ENCODE measurements around the gene ANKRD31.
A peak's percentile ranks its signal among the peaks of the same experiment; 100 is the strongest.
"Not testable (repeated sequence)": the region's sequence is repeated elsewhere in the genome, so short reads cannot be mapped to it uniquely, and the experiment has no call there.

The ANKRD31 gene, protein sequence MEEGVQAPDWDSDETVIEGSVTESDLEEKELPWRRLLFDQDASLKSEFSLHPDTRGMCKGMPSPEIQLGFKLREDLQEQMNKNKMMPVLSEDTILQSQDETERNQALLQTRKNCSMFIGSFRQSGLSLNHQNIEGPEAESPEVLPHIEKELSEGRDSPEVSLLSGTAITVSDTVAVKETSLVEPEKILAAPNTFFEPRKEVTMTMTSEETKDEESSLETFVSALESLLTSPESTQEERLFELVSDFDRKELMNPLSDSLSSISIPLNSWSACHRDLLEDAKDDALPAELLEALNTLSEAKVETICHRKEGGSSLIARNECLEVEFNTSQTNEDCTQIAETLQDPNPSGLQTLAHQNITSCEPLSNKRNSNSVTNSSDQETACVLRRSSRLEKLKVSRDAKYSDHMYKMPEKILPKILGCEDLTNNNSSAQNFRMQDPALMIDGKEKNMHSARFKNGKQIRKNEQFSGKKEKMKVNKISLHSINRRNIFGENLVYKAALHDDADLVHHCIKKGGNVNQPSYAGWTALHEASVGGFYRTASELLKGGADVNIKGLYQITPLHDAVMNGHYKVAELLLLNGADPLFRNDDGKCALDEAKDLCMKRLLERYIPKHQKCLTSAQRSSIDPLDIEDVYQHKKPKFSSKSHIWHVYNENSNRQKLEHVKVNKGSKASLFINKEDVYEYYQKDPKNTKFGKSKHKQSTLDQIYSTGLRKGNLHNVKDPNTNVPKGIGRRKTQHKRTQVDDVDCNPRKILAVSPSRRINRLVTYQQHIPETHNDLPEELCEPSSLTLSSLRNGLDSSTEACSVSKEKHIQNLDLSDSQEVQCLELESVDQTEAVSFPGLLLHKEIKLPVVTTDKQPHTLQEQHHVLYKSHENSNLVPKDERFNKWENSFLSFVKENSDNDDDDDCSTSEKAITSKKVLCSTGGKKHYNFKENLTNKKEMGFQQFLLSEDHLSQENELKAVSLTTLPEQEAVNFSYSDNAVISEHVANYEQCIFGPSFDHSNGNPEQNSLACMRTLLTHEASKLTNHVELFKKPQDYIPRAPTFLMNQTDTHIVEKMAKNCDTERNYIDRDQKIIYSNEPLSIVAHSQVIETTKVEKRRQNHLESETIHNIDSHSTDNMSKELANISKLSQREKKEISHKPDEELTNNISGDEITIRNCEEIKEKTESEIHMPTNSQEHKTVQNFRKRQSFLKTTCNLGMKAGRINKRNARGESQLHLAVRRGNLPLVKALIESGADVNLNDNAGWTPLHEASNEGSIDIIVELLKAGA (N-terminal part only)

DNA sequence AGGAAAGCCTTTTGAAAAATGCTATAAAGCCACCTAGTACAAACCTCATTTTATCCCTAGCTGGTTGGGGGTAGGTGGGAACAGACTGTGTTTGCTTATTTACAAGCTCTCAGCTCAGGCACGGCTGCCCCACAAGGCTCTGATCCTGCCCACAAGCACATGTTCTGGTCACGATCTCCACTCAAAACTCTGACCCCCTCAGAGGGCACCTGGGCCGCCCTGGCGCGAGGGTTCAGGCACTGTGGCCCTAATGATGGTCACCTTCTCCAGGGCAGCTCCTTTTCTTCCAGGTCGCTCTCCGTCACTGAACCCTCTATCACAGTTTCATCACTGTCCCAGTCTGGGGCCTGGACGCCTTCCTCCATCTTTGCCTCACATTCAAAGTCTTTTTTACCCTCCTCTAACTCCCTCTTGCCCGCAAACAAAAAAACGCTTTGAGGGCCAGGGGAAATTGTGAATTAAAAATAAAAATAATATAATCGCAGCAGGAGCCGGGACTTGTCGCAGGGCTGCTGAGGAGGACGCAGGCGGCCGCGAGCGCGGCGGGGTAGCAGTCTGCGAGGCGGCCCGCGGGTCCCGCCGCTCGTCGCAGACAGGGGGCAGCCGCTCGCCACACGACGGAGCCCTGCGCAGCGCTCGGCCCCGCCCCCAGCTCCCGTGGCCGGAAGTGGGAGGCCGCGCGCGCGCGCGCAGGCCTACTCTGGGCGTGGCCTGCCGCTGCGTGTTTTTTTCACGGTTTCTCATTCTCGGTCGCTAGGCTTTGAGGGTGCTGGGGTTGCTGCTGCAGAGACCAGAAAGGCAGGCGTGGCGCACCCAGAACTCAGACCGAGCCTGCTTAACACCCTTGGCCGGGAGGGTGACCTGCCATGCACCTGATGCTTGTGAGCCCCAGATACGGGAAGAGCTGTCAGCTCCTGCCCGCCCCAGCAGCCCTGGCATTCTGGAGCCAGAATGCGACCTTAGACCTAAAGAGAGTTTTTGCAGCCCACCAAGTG lies at the start of gene ANKRD31:
Gene ANKRD31 (minus strand): TSS at position 557 of the 995 bp plus-strand sequence. CDS start 192 bp downstream, at position 365.
- DNase-seq (ENCODE audit: low spot score) = peak; percentile 83

DNA sequence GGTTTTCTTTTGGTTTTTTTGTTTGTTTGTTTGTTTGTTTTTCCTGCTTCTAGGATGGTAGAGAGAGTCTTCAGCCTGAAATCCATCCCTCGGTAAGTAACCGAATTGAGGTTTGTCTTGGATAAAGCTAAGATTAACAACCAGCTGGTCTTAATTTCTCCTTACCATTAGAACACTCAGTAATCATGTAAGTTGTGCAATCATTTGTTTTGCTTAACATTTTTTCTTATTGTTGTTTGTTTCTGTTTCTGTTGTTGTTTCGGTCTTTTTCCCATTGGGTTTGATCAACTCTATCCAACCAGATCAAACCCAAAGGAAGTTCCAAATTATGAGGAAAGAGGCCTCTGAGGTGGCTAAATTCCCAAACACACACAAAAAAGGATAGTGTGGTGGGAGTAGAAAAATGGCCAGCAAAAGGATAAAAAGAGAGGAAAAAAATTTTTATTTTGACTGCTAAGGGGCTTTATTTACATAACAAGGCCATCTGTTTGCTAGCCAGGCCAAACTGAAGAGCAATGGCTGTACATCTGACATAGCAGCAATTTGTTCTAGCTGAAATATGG lies 49.6 kb upstream of the ANKRD31 start:
- no peak for DNase-seq (ENCODE audit: low spot score)

DNA sequence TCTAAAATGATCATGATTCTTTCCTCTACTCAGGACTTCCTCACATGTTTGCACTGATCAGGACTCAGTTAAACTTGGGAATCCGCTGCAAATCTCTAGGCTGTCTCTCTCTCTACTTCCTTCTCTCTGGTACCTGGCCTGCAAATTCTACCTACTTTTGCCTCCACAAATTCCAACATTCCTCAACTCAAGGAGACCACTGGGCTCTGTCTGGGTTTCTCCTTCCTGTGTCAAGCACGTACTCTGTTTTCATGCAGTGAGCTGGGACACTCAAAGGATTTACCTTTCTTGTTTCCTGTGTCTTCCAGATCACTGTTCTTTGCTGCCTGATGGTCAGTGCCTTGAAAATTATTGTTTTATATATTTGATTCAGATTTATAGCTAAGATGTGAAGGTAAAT lies 45.9 kb upstream of the ANKRD31 start:
- DNase-seq (ENCODE audit: low spot score) = no peak

DNA sequence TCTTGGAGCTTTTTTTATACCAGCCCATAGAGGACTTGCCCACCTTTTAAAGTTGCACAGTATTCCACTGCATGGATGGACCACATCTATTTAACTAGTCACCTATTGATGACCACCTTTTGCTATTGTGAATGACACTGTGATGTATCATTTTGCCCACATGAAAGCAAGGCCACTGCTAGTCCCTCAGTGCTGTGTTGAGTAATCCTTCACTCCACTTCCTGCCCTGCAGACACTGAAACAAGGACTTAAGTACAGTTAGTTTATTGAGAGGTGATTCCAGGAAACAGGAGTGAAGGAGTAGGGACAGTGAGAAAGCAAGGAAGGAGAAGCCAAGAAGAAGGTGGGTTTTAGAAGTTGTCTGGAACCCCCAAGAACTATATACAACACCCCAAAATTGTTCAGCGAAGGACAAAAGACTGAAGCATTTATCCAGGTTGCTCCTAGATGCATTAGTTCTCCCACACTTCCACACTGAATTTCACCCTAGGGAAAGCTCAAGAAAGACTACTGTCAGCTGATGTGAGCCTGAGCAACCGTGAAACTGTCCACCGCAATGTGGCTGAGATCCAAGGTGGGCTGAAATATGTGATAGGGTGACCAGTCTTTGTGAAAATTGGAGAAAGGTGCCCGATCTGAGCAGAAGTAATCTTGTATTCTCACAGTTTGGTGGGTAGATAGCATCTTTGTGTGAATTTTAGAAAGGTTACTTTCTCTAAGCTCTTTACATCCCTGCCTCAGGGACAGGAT lies 45.2 kb upstream of the ANKRD31 start:
- DNase-seq (ENCODE audit: low spot score) = no peak

- DNase-seq (ENCODE audit: low spot score) = no peak
Observed at GRCh38 chr5:75279321-75279720, 42.6 kb upstream of the ANKRD31 start.

- no peak for DNase-seq (ENCODE audit: low spot score)
Observed at GRCh38 chr5:75277463-75277862, 40.8 kb upstream of the ANKRD31 start.

GRCh38 chr5:75275756-75276155 lies 39.1 kb upstream of the ANKRD31 start:
- DNase-seq (ENCODE audit: low spot score) = no peak

DNA sequence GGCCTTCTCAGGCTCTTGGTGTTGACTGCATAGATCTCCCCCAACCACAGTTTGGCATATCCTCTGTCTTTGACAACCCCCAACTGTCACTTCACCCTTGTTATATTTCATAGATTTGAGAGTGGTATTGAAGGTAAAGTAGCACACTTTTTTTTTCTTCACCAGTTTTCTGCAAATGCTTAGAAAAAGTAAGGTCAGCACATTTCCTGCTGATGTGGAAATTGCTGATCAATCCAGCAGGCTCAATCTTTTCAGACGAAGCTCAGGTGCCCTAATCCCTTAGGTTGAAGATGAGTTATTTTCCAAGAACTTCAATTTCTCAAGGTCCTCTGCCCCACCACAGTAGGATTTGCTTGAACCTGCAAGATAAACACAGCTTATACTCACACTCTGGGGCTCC lies 38.5 kb upstream of the ANKRD31 start:
- DNase-seq (ENCODE audit: low spot score) = no peak

DNA sequence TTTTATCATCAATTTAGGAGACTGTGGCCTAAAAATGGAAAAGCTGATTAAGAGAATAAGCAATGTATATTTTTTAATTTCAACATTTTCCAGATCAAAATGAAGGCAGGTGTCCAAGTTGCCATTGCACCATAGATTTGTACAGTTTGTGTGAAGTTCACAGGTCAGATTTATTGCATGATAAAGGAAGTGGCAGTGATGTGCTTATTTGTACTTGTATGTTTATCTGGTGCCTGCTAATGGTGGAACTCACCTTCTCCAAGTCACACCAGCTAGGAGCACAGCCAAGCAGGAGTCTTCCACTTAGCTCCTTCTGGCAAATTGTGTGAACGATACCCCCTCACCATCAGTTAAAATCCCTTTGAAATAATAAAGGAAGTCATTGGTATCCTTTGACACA lies 37.8 kb upstream of the ANKRD31 start:
- DNase-seq (ENCODE audit: low spot score) = no peak

- not testable (repeated sequence) for DNase-seq (ENCODE audit: low spot score)
Observed at GRCh38 chr5:75270605-75271004, 33.9 kb upstream of the ANKRD31 start.

- DNase-seq (ENCODE audit: low spot score) = peak; percentile 5
Observed at GRCh38 chr5:75265731-75266130, 29.1 kb upstream of the ANKRD31 start.

DNA sequence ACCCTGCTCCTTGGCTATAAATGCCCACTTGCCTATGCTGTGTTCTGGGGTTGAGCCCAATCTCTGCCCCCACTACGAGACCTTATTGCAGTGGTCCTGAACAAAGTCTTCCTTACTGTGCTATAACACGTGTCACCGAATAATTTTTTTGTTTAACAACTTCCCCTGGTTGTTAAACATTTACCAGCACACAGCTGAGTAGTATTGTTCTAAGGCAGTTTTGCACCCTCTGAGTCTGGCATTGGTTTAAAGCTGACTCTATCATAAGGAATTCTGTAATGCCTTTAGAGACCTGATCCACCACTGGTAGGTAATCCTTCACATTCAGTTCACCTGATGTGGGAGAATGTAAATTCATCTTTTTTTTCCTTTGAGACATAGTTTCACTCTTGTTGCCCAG lies 25.6 kb upstream of the ANKRD31 start:
- no peak for DNase-seq (ENCODE audit: low spot score)

DNA sequence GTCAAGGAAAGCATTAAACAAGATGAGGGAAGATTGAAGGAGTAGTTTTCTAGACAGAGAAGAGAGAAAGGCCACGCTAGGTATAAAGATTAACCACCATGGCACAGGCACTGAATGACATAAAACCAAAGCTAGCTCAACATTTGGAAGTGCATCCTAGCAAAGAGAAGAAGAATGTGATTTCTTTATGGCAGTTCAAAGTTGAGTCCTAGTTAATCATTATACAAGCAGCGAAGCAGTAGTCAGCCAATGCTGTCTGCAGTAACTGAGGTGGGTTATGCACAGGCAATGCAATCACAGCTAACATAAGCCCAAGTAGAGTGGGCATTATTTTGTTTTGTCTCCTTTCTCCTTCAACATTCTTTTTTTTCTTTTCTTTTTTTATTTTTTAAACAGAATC lies 24.0 kb upstream of the ANKRD31 start:
- no peak for DNase-seq (ENCODE audit: low spot score)

DNA sequence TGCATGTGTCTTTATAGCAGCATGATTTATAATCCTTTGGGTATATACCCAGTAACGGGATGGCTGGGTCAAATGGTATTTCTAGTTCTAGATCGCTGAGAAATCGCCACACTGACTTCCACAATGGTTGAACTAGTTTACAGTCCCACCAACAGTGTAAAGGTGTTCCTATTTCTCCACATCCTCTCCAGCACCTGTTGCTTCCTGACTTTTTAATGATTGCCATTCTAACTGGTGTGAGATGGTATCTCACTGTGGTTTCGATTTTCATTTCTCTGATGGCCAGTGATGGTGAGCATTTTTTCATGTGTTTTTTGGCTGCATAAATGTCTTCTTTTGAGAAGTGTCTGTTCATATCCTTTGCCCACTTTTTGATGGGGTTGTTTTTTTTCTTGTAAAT lies 13.8 kb upstream of the ANKRD31 start:
- DNase-seq (ENCODE audit: low spot score) = not testable (repeated sequence)

GRCh38 chr5:75245023-75245422 lies 8.3 kb upstream of the ANKRD31 start:
- DNase-seq (ENCODE audit: low spot score) = no peak

DNA sequence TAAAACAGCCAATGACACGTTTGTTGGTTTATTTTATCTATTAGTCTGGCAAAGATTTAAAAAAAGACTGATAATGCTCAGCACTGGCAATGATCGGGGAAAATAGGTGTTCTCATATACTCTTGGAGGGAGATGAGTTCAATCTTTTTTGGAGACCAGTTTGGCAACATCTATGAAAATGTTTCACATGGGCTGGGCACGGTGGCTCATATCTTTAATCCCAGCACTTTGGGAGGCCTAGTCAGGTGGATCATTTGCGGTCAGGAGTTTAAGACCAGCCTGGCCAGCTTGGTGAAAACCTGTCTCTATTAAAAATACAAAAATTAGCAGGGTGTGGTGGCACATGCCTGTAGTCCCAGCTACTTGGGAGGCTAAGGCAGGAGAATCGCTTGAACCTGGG lies 6.8 kb upstream of the ANKRD31 start:
- DNase-seq (ENCODE audit: low spot score) = no peak

DNA sequence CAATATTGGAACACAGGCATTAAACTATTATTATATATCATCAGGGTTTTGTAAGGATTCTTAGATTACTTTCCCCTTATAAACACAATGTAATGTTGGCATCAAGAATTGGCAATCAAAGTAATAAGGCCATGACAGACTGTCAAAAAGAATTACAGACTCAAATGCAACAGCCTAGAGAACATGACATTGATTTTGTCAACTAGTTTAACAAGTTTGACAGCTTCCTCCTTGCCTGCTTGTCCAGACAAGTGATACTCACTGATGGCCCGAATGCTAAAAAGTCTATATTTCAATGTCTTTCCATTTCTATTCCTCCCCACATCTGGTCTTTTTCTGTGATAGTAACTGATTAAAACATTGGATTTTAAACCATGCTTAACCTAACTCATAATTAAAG lies 6.4 kb upstream of the ANKRD31 start:
- DNase-seq (ENCODE audit: low spot score) = no peak

DNA sequence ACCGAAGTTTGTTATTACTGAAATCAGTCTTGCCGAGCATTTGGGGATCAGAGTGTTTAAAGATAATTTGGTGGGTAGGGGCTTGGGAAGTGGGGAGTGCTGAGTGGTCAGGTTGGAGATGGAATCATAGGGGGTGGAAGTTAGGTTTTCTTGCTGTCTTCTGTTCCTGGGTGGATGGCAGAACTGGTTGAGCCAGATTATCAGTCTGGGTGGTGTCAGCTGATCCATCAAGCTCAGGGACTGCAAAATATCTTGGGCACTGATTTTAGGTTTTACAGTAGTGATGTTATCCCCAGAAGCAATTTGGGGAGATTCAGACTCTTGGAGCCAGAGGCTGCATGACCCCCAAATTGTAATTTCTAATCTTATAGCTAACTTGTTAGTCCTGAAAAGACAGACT lies 5.4 kb upstream of the ANKRD31 start:
- DNase-seq (ENCODE audit: low spot score) = no peak

- no peak for DNase-seq (ENCODE audit: low spot score)
Observed at GRCh38 chr5:75239681-75240080, 3.0 kb upstream of the ANKRD31 start.

DNA sequence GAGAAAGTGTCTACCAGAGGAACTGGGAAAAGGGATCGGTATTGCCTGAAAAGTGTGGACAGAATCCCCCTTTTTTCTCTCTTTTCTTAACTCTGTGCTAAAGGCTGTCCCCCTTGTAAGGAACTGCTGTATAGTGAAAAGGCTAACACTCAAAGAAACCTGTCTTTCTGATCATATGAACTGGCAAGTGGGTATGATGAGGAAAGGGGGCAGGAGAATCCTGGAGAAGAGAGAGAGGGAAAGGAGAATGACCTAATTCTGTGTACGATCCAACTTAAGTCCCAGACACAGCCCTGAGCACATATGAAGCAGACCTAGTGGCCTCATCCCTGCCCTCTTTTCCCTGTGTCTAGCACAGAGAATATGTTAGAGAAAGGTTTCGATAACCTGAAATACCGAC lies 967 bp downstream of the ANKRD31 start:
- no peak for DNase-seq (ENCODE audit: low spot score)

Data from globus pallidus (tissue), 1 donor.